Amniotic stem cell (primary cell): ENCODE data around the gene HNRNPA3.
"Not testable (repeated sequence)": the region's sequence is repeated elsewhere in the genome, so short reads cannot be mapped to it uniquely, and the experiment has no call there.

Experiments used
- DNase-seq: peaks from one replicate; lab custom pipeline; 2025; lab: John Stamatoyannopoulos, UW

Gene HNRNPA3

GRCh38 chr2:177232098-177232704 is 19.6 kb downstream of the HNRNPA3 start:
- no peak for DNase-seq

GRCh38 chr2:177234267-177234666 is 21.7 kb downstream of the HNRNPA3 start:
- DNase-seq: no peak

GRCh38 chr2:177235855-177236437 is 23.4 kb downstream of the HNRNPA3 start:
- no peak for DNase-seq

DNA sequence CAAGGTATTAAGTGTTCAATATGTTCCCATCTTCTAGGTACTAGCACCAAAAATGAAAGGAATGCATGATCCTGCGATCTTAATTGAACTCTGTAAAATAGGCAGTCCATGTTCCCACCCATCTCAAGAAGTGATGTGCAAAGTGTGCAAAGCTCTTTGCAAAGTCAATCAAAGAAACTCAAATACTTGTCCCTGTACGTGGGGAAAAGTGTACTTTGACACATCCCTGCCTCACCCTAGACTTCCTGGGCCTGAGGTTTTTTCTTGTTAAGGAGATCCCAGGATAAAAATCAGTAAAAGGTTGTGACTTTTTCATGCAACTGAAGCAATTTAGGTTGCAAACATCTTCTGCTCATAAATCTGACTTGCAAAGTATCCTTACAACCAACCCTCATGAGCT is 25.3 kb downstream of the HNRNPA3 start:
- no peak for DNase-seq

DNA sequence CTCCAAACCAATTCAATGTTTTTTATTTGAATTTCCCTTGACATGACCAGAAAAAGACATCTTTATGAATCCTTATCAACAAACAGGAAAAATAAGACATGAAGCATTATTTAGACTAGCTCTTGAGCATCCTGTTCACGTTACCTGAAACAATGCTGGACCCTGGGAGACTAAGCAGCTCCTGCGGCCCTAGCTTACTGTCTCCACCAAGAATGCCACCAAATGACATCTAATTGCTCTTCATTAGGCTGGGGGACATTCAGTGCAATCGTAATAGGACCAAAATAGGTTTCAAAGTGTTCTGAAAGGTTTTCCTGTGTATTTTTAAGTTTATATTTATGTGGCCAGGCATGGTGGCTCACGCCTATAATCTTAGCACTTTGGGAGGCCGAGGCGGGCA is 26.5 kb downstream of the HNRNPA3 start:
- DNase-seq: no peak

DNA sequence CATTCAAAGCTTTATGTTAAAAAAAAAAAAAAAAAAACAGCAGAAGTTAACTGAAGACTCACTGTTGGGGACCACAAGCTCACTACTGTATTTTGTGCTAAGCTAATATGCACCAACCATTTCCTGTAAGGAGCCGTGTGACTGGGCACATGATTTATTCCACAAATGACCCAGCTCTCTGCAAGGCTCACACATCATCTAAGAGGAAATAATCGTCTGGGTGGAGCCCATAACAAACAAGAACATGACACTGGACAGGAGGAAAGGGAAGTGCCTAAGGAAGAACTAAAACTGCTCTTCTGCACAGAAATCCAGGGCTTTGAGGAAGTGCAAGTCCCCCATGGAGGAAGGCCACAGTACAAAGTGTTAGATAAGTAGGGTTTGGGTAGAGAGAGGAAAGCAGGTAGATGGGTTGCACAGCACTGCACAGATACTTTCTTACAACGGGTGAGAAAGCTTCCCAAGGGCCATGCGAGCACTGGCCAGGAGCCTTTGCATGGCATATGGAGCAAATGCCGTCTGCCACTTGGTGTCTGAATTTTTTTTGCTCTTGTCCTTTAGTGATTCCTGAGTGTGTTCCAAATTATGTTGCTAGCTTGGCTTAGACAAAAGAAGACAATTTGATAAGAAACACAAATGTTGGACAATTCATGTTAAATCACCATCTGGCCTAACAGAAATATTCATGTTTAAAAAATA is 27.5 kb downstream of the HNRNPA3 start:
- DNase-seq: no peak

- no peak for DNase-seq
Observed at GRCh38 chr2:177241711-177242120, 29.1 kb downstream of the HNRNPA3 start.

GRCh38 chr2:177242121-177242987 is 29.8 kb downstream of the HNRNPA3 start:
- peak; percentile 78 for DNase-seq

- no peak for DNase-seq
Observed at GRCh38 chr2:177243073-177243472, 30.5 kb downstream of the HNRNPA3 start.

DNA sequence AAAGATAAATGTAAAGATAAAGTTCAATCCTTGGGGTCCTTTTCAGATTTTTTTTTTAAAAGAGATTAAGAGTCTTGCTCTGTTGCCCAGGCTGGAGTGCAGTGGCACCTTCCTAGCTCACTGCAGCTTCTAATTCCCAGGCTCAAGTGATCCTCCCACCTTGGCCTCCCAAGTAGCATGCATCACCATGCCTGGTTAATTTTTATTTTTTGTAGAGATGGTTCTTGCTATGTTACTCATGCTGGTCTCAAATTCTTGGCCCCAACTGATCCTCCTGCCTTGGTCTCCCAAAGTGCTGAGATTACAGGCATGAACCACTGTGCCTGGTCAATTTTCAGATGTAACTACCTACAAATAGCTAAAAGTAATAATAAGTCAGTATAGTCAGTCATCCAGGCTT is 30.9 kb downstream of the HNRNPA3 start:
- no peak for DNase-seq

- no peak for DNase-seq
Observed at GRCh38 chr2:177244244-177244771, 31.7 kb downstream of the HNRNPA3 start.

DNA sequence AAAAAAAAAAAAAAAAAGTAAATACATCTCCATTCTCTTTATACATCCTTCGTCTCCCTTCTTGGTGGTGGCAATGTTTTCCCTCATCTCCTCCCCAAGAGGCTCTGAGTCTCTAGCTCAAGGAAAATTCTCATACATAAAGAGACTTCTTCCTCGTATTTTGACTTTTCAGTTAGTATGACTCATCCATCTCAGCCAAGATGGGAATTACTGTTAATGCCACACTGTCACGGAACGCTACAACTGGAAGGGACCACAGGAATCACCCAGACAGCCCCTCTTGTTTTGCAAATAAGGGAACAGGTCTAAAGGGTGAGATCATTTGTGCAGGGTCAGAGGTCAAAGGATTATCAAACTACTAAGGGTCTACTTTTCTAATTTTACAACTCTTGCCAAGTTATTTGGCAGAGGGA is 32.4 kb downstream of the HNRNPA3 start:
- DNase-seq: peak; percentile 57

GRCh38 chr2:177246000-177246399 is 33.4 kb downstream of the HNRNPA3 start:
- no peak for DNase-seq

DNA sequence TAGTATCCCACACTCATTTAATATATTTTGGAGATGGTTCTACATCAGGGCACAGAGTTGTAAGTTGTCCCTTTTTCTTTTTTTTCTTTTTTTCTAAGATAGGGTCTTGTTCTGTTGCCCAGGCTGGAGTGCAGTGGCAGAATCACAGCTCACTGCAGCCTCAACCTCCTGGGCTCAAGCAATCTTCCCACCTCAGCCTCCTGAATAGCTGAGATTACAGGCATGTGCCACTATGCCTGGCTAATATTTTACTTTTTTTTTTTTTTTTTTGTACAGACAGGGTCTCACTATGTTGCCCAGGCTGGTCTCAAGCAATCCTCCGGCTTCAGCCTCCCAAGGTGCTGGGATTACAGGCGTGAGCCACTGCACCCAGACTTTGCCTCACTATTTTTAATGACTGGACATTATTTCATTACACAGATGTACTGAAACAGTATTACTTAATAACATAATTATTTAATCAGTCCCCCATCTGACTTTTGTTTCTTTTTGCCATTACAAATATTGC is 34.0 kb downstream of the HNRNPA3 start:
- DNase-seq: not testable (repeated sequence)

- no peak for DNase-seq
Observed at GRCh38 chr2:177247693-177248262, 35.2 kb downstream of the HNRNPA3 start.

- DNase-seq: no peak
Observed at GRCh38 chr2:177249038-177249437, 36.4 kb downstream of the HNRNPA3 start.

- DNase-seq: no peak
Observed at GRCh38 chr2:177250461-177250860, 37.9 kb downstream of the HNRNPA3 start.

GRCh38 chr2:177251165-177251542 is 38.6 kb downstream of the HNRNPA3 start:
- DNase-seq: no peak

DNA sequence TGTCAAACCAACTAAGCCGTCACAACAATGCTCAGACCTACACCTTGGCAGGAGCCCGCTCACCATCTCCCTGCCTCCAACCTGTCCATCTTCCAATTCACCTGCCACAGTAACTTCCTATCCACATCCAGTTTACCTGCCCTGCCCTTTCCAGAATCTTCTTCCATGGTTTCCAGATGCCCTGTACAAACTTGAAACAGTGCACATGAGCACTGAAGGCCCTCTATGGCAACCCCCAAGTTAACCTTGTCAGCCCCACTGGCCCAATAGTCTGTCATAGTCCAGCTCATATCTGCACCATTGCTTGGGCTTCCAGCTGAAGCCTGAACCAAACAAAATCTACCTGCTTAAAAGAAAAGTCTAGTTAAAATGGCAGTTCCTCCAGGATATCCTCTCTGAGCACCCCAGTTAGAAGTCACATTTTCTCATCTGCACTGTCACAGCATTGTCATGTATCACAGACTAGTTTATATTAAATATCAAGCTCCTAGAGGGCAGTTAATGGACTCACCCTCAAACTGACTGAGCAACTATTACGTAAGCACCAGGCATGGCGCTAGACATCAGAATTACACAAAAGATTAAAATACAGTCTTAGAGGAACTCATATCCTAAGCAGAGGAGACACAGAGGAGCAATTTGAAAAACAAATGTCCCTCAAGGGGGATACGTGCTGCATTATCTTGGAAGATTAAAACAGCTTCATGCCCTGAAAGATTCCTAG is 40.4 kb downstream of the HNRNPA3 start:
- no peak for DNase-seq

GRCh38 chr2:177253704-177254103 is 41.1 kb downstream of the HNRNPA3 start:
- no peak for DNase-seq
